GM12874 (cell line): ENCODE results near the gene NACC1.

Experiments
- CTCF ChIP-seq: IDR thresholded peaks from 2 replicates; pipeline ENCODE4 v1.5.1; 2011; ENCODE audit warnings: low read depth, mild to moderate bottlenecking, control low read depth, low read length, moderate library complexity; ENCODE audit not compliant: insufficient read depth

NACC1 gene

GRCh38 chr19:13135068-13136062, 17.3 kb downstream of the NACC1 start:
- no peak for TF ChIP-seq CTCF

GRCh38 chr19:13137290-13137794, 19.3 kb downstream of the NACC1 start:
- TF ChIP-seq CTCF = no peak

GRCh38 chr19:13138171-13138915, 20.3 kb downstream of the NACC1 start:
- no peak for TF ChIP-seq CTCF

GRCh38 chr19:13138916-13139198, 20.8 kb downstream of the NACC1 start:
- no peak for TF ChIP-seq CTCF

GRCh38 chr19:13139633-13140311, 21.7 kb downstream of the NACC1 start:
- no peak for TF ChIP-seq CTCF

- no peak for TF ChIP-seq CTCF
Observed at GRCh38 chr19:13146763-13147563, 28.9 kb downstream of the NACC1 start.
